Transverse colon (tissue), 4 donors: ENCODE measurements around the gene APOL1. TPM values are rescaled to one million over a fixed set of nuclear protein-coding genes. Genes with fewer than 3 reads are reported as not detected.
"Not testable (repeated sequence)": the region's sequence is repeated elsewhere in the genome, so short reads cannot be mapped to it uniquely, and the experiment has no call there.

Experiments
- DNase-seq: peaks from one replicate; pipeline ENCODE4 v3.0.0-alpha.2; 2019
- H3K27ac ChIP-seq, 4 donors: fragments of 200-600 bp; sonication (generic); 2 replicates each; pipeline ENCODE4 v1.5.1; 2016 to 2018; ENCODE audit warnings: inconsistent platforms in 4 of 4
- H3K27me3 ChIP-seq: fragments of 200-600 bp; sonication (generic); 2 replicates; pipeline ENCODE4 v1.5.1; 2017; ENCODE audit warnings: inconsistent platforms
- H3K36me3 ChIP-seq, 4 donors: fragments of 200-600 bp; sonication (generic); 2 replicates each; pipeline ENCODE4 v1.5.1; 2017 to 2019; ENCODE audit warnings: inconsistent platforms in 4 of 4
- H3K4me1 ChIP-seq, 4 donors: fragments of 200-600 bp; sonication (generic); 2 replicates each; pipeline ENCODE4 v1.5.1; 2017 to 2020; ENCODE audit warnings: inconsistent platforms in 4 of 4
- H3K4me3 ChIP-seq, 4 donors: fragments of 200-600 bp; sonication (generic); 1 replicate in 1 of 4; 2 replicates in 3 of 4; pipeline versions ENCODE4 v1.5.1 to v1.6.1; 2017 to 2019; ENCODE audit warnings: inconsistent platforms in 4 of 4
- H3K9me3 ChIP-seq, 2 donors: fragments of 200-600 bp; sonication (generic); 2 replicates each; pipeline ENCODE4 v1.5.1; 2017 to 2019; ENCODE audit warnings: inconsistent platforms in 2 of 2
- EP300 ChIP-seq: sonication (generic); formaldehyde crosslinking; IDR thresholded peaks from one replicate; pipeline ENCODE4 v1.6.1; 2017; ENCODE audit warnings: antibody characterized with exemption, low read depth
- POLR2A ChIP-seq: fragments of 450-650 bp; IDR thresholded peaks from one replicate; pipeline ENCODE4 v1.6.1; 2016; ENCODE audit warnings: antibody characterized with exemption, mild to moderate bottlenecking, moderate library complexity
- POLR2AphosphoS5 ChIP-seq, 3 donors: sonication (generic); formaldehyde crosslinking; IDR thresholded peaks; one replicate each; pipeline ENCODE4 v1.6.1; 2016; ENCODE audit warnings: antibody characterized with exemption in 3 of 3
- WGBS, 2 donors: methylation state at CpG; one replicate each; pipeline ENCODE4 v1.1.5; 2018; ENCODE audit warnings: low coverage in 1 of 2; 5-methylcytosine and 5-hydroxymethylcytosine counted together
- in situ Hi-C, 4 donors: fragments of 200-750 bp; cut with MboI; loops; one replicate each; pipeline versions ENCODE4 v1.15.0 to v1.15.1; 2017; ENCODE audit warnings: low sequenced_read_pairs in 3 of 4, low pct_ligation_motif_present in 1 of 4, low pct_unique_long_range_greater_than_20kb in 1 of 4
- intact Hi-C: fragments of 100-400 bp; cut with DNase I; formaldehyde crosslinking; loops from one replicate; pipeline ENCODE4 v1.15.1; 2023; ENCODE audit warnings: low total_unique reads
- total RNA-seq, 4 donors: library from RNA; depleted of rRNA; stranded (reverse); fragments of >200 nt; gene quantifications; one replicate each; pipeline ENCODE4 v1.1.0, GENCODE V29; 2016
- TF ChIP-seq, protein P1 (sequence below), 5 experiments: fragments of 200-600 bp in 3 of 5; fragments of 450-650 bp in 2 of 5; sonication (generic) in 3 of 5; IDR thresholded peaks; 1 replicate in 2 of 5; 2 replicates in 3 of 5; pipeline ENCODE4 v1.5.1; 2016 to 2017; ENCODE audit warnings: antibody characterized with exemption in 5 of 5, inconsistent platforms in 3 of 5, mild to moderate bottlenecking in 2 of 5, moderate library complexity in 1 of 5

Gene APOL1
- total RNA-seq, 4 donors from 2014 or later: 2.2 to 19.5 (median 14.7) TPM

- intact Hi-C loops: no loop called here
- TF ChIP-seq EP300: no peak
- TF ChIP-seq POLR2A: no peak
- TF ChIP-seq POLR2AphosphoS5 (IDR thresholded peaks at IDR 0.05): no peak
- no peak overlapping the region for H3K4me3 ChIP-seq
- no peaks in the 10 kb centered on the region for H3K27me3 ChIP-seq
- no peaks in the 10 kb centered on the region for H3K9me3 ChIP-seq
- 91% methylated on average over 9 of the region's 9 CpGs; no CpG with 5 or more reads in 1 of the 2 donors for WGBS, 2 donors
- in situ Hi-C loops: no loop called here
- H3K4me1 ChIP-seq: no peaks in the 10 kb centered on the region
- peaks cover 0 to 26% (median 7%) of the 10 kb centered on the region in 4 donors for H3K36me3 ChIP-seq
- H3K27ac ChIP-seq: no peak overlapping the region
- DNase-seq: no peak
Observed at GRCh38 chr22:36227396-36227795, 25.5 kb upstream of the APOL1 start.

DNA sequence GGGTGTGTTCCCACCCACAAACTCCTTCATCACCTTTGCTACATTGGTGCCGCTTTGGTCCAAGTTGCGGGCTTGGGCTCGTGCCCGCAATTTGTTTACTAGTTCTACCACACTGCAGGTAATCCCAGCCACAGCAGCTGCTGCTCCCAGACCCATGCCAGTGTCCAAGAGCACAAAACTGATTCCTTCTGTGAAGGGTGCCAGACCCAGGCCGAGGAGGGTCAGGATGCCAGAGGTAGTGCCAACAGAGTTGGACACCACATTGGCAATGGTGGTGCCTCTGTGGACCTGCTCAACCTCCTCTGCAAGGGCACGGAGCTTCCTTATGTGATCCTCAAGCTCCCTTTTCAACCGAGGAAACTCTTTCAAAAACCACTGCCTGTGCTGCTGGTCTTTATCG lies 25.1 kb upstream of the APOL1 start:
- Histone ChIP-seq H3K9me3 (no peaks in the 10 kb centered on the region), H3K27ac (no peak overlapping the region), H3K4me1 (no peaks in the 10 kb centered on the region), H3K27me3 (no peaks in the 10 kb centered on the region), H3K4me3 (no peak overlapping the region), H3K36me3 (peaks cover 0 to 28% (median 7%) of the 10 kb centered on the region in 4 donors)
- intact Hi-C loops: no loop called here
- TF ChIP-seq EP300 (no peak), POLR2AphosphoS5 (IDR thresholded peaks at IDR 0.05) (no peak), POLR2A (no peak)
- TF ChIP-seq, protein P1, sequence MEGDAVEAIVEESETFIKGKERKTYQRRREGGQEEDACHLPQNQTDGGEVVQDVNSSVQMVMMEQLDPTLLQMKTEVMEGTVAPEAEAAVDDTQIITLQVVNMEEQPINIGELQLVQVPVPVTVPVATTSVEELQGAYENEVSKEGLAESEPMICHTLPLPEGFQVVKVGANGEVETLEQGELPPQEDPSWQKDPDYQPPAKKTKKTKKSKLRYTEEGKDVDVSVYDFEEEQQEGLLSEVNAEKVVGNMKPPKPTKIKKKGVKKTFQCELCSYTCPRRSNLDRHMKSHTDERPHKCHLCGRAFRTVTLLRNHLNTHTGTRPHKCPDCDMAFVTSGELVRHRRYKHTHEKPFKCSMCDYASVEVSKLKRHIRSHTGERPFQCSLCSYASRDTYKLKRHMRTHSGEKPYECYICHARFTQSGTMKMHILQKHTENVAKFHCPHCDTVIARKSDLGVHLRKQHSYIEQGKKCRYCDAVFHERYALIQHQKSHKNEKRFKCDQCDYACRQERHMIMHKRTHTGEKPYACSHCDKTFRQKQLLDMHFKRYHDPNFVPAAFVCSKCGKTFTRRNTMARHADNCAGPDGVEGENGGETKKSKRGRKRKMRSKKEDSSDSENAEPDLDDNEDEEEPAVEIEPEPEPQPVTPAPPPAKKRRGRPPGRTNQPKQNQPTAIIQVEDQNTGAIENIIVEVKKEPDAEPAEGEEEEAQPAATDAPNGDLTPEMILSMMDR (IDR thresholded peaks at IDR 0.05): no peak
- DNase-seq: no peak
- in situ Hi-C loops: no loop called here
- 69 to 96% methylated on average over 2 to 8 of the region's 8 CpGs for WGBS, 2 donors

DNA sequence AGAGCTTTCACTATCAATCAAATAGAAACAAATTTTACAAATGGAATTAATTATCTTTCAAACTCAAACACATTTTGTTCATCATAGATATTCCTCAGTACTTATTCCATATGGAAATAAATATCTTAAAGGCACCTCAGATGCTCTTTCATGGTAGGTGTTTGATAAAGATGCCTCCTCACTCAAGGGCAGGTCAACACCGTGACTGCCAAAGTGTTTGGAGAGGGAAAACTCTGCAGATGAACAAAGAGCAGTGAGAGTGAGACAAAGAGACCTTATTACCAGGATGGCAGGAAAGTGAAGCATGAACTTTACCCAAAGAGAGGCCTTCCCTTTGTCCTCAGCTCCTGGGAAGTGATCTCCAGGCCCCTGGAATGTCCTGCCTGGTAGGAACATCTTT lies 24.6 kb upstream of the APOL1 start:
- intact Hi-C loops, H3K27me3 ChIP-seq, in situ Hi-C loops, H3K4me3 ChIP-seq, DNase-seq, H3K9me3 ChIP-seq, H3K27ac ChIP-seq, H3K4me1 ChIP-seq: not testable (repeated sequence)
- WGBS, 2 donors: 100% methylated on average over 1 of the region's 1 CpG
- H3K36me3 ChIP-seq: peaks cover 0 to 28% (median 7%) of the 10 kb centered on the region in 4 donors

DNA sequence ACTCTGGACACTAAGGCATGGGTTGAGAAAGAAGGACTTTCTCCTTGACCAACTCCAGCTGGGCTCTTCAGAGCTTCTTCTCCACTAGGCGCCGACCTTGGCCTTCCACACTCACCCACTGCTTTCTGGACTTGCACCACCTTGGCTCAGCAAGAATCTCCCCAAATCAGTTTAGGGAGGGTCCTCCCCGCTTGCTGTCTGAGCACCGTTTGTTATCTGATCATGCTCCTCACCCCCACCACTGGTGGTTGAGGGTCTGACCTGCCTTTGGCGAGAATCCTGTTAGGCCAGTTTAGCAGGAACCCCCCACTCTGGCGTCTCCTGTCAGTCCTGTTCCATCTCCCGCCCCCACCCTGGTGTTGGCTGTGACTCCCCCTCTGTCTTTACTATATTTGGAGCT lies 24.0 kb upstream of the APOL1 start:
- TF ChIP-seq POLR2AphosphoS5 (IDR thresholded peaks at IDR 0.05) (no peak), POLR2A (no peak), EP300 (no peak)
- TF ChIP-seq, protein P1 (IDR thresholded peaks at IDR 0.05): no peak
- no peak overlapping the region for H3K27ac ChIP-seq
- no peaks in the 10 kb centered on the region for H3K27me3 ChIP-seq
- 80 to 86% methylated on average over 1 to 7 of the region's 7 CpGs for WGBS, 2 donors
- H3K36me3 ChIP-seq: peaks cover 0 to 28% (median 7%) of the 10 kb centered on the region in 4 donors
- DNase-seq: no peak
- H3K4me3 ChIP-seq: no peak overlapping the region
- H3K9me3 ChIP-seq: no peaks in the 10 kb centered on the region
- in situ Hi-C loops (no loop called here), intact Hi-C loops (no loop called here)
- no peaks in the 10 kb centered on the region for H3K4me1 ChIP-seq

- DNase-seq, H3K27me3 ChIP-seq, intact Hi-C loops, H3K4me3 ChIP-seq, H3K27ac ChIP-seq, H3K4me1 ChIP-seq, in situ Hi-C loops, H3K9me3 ChIP-seq: not testable (repeated sequence)
- H3K36me3 ChIP-seq: peaks cover 0 to 28% (median 7%) of the 10 kb centered on the region in 4 donors
- WGBS, 2 donors: 82% methylated on average over 3 of the region's 3 CpGs; no CpG with 5 or more reads in 1 of the 2 donors
Observed at GRCh38 chr22:36229649-36230048, 23.3 kb upstream of the APOL1 start.

GRCh38 chr22:36231051-36231450 lies 21.9 kb upstream of the APOL1 start:
- H3K27me3 ChIP-seq, H3K9me3 ChIP-seq, DNase-seq, H3K4me3 ChIP-seq, intact Hi-C loops, in situ Hi-C loops, H3K27ac ChIP-seq: not testable (repeated sequence)
- H3K4me1 ChIP-seq: peaks cover 0 to 11% (median 1%) of the 10 kb centered on the region in 4 donors
- peaks cover 0 to 28% (median 7%) of the 10 kb centered on the region in 4 donors for H3K36me3 ChIP-seq
- 89% methylated on average over 3 of the region's 5 CpGs; no CpG with 5 or more reads in 1 of the 2 donors for WGBS, 2 donors
